Fibroblast of villous mesenchyme (primary cell): ENCODE measurements around the gene ACO1. TPM values are rescaled to one million over a fixed set of nuclear protein-coding genes. Genes with fewer than 3 reads are reported as not detected.

ENCODE experiments used
- DNase-seq: peaks from one replicate; pipeline ENCODE4 v3.0.0-alpha.2; 2010; ENCODE audit warnings: low read depth
- H3K4me3 ChIP-seq: 2 replicates; pipeline ENCODE4 v1.5.1; 2011; ENCODE audit warnings: low read depth, mild to moderate bottlenecking, low read length
- total RNA-seq: library from RNA; depleted of rRNA; stranded (reverse); fragments of >200 nt; gene quantifications from 2 replicates; pipeline ENCODE4 v1.2.3, GENCODE V29; 2012
- TF ChIP-seq, protein P1 (sequence below): IDR thresholded peaks from 2 replicates; pipeline ENCODE4 v1.5.1; 2012; ENCODE audit warnings: low read depth, mild to moderate bottlenecking, low read length; ENCODE audit not compliant: insufficient read depth

ACO1 gene
- 105 and 155 TPM in 2 replicates for total RNA-seq

DNA sequence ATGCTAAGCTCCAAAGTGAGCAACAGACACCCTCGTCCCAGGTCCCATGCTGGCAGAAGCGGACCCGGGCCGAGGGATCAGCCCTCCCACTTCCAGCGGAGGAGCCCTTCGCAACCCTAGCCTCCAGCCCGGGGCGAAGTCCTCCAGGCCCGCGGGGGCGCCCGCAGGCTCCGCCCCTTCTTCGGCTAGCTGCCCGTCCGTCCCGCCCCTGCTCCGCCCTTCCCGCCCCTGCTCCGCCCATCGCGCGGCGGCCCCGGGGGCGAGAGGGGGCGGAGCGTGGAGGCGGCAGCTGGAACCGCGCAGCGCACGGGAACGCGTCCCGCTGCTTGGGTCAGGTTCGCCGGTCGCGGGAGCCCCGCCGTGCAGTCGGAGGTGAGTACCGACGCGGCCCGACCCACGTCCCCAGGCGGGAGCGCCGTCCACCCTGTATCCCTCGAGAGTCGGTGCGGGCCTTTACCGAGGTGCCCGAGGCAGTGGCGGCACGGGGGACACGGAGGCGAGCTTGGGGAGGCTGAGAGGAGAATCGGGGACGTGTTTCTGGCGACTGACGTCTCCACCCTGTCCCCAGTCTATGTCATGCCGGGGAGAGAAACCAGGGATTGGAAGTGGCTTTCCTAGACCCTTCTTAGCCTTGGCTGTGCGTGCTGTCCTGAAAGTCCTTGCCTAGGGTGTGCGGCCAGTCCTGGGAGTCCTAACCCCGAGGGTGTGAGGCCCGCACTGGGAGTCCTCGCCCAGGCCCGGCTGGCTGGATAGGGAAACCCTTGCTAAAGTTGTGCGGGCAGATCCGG is at the start of gene ACO1:
Gene ACO1 (plus strand): TSS at position 280 of the 788 bp plus-strand sequence. CDS start 20,864 bp downstream, outside the sequence.
- peak; percentile 88 for DNase-seq
- TF ChIP-seq, protein P1, sequence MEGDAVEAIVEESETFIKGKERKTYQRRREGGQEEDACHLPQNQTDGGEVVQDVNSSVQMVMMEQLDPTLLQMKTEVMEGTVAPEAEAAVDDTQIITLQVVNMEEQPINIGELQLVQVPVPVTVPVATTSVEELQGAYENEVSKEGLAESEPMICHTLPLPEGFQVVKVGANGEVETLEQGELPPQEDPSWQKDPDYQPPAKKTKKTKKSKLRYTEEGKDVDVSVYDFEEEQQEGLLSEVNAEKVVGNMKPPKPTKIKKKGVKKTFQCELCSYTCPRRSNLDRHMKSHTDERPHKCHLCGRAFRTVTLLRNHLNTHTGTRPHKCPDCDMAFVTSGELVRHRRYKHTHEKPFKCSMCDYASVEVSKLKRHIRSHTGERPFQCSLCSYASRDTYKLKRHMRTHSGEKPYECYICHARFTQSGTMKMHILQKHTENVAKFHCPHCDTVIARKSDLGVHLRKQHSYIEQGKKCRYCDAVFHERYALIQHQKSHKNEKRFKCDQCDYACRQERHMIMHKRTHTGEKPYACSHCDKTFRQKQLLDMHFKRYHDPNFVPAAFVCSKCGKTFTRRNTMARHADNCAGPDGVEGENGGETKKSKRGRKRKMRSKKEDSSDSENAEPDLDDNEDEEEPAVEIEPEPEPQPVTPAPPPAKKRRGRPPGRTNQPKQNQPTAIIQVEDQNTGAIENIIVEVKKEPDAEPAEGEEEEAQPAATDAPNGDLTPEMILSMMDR: peak; percentile 12
- peak within 1 kb of the TSS; percentile 86 for H3K4me3 ChIP-seq

DNA sequence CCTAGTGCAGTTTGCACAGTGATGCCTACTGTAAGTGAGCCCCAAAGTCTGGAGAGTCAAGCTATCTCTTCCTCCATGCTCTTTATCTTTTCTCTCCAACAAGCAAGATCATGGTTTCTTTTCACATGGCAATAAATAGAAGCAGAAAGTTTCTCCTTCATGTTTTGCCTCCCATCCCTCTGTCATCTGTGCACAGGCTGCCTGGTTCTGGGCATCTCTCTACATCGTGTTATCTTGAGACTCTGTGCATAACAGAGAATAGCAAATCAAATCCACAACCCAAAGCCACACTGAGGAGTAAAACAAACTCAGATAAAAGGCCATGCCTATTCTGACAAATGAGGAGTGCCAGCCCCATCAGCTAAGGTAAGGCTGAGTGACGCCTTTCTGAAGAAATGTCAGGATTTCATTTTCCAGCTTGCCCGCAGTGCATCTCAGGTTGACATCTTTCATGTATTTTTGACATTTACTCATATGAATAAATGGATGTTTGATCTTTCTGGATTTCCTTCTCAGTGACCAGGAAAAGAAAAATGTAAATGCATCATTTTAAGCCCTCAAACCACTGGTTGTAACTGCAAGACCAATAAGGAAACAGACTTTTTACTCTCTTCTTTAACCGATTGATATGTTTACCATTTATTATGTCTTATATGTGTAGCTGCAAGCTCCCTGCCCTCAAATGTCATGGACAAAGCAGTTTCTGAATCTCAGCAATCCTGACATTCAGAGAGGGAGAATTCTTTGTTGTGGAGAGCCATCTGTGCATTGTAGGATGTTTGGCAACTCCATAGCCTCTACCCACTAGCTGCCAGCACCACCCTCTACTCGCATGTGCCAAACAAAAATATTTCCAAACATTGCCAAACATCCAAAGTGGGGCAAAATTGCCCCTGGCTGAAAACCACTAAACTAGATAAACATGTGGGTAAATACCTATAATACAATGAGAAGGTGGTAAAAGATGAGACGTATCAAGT is 49.2 kb upstream of the ACO1 start:
- no peak for DNase-seq
- H3K4me3 ChIP-seq: no peak overlapping the region
- TF ChIP-seq, protein P1: no peak

DNA sequence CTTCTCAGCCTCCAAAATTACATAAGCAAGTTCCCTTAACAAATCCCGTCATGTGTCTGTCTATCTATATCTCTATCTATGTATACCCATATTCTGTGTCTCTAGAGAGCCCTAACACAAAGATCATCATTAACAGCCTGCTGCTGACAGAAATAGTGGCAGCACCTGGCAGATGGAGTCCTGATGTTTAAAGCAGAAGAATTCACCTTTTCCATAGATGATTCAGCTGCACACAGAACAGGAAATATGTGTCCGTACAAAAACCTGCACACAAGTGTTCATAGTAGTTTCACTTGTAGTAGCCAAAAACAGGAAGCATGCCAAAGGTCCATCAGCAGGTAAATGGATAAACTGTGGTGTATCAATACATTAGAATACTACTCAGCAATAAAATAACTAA is 45.0 kb upstream of the ACO1 start:
- TF ChIP-seq, protein P1: no peak

DNA sequence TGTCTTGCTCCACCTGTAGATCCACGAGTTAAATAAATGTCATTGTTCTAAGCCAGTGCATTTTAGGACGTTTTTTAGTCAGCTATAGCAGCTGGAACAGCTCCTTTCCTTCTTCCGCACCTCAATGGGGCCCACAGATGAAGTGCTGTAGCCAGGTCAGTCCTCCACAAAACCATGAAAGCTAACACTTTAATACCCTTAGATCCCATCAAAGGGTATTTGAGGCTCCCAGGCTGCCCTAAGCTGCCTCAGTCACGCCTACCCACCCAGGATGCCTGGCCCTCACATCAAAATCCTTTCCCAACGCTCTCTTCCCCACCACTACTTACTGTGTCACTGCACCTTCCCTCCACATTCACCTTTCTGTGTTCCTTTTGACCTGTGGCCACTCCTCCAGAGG is 44.1 kb upstream of the ACO1 start:
- TF ChIP-seq, protein P1: no peak
- no peak overlapping the region for H3K4me3 ChIP-seq
- DNase-seq: no peak

More for the DNA sequence above, 45.0 kb upstream of the ACO1 start:
- DNase-seq: no peak
- no peak overlapping the region for H3K4me3 ChIP-seq

DNA sequence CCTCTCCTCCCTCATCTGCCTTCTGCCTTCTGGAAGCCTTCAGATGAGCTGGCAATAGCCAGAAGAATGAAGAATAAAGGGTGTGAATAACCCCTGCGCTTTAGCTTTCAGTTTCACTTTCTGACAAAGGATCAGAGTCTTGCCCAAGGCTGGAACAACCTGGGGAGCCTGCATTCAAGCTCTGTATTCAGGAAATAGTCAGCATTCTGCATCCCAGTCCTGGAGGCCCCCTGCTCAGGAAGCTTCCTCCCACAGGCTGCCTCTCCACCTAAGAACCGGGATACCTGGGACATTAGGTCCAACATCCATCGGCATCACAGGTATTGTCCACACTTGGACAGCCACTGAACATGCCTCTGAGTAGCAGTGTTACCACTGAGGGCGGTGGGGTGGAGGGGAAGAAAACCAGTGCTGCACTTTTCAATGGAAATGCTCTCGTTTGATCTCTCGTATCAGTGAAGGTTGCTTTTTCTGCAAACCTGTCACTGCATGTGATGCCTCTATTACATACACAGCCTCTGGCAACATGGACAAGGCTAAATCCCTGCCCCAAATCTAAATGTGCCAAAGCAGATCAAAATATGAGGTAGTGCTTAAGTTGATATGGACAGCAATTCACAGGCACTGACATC is 39.8 kb upstream of the ACO1 start:
- DNase-seq: peak; percentile 23
- TF ChIP-seq, protein P1: no peak
- H3K4me3 ChIP-seq: peak overlapping the region; percentile 19

DNA sequence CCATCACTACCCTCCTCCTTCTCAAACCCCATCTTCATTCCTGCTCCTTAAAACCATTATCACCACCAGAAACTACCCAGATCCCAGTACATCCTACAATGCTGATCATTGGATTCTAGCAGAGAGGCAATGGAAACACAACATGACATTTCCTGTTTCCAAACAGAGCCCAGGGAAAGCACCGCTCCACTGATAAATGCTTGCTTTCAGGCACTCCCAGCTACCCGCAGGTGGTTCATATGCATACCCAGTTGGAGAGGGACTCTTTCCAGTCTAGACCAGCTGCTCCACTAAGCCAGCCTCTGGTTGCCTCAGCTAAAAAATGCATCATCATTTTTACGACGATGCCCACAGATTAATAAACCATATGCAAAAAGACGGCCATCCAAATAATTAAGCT is 39.2 kb upstream of the ACO1 start:
- DNase-seq: no peak
- TF ChIP-seq, protein P1: no peak
- H3K4me3 ChIP-seq: no peak overlapping the region
